ENCODE data around the gene SHANK1.

The SHANK1 gene

GRCh38 chr19:50678323-50678722 is 41.3 kb downstream of the SHANK1 start:
- no peak for DNase-seq

GRCh38 chr19:50677636-50678035 is 42.0 kb downstream of the SHANK1 start:
- no peak for DNase-seq

GRCh38 chr19:50676625-50677197 is 42.9 kb downstream of the SHANK1 start:
- no peak for DNase-seq

- no peak for DNase-seq
Measured at GRCh38 chr19:50673118-50673517, 46.5 kb downstream of the SHANK1 start.

- DNase-seq: no peak
Measured at GRCh38 chr19:50670102-50670380, 49.6 kb downstream of the SHANK1 start.

GRCh38 chr19:50669302-50670101 is 50.1 kb downstream of the SHANK1 start:
- no peak for DNase-seq

GRCh38 chr19:50668879-50669278 is 50.7 kb downstream of the SHANK1 start:
- DNase-seq: no peak

- no peak for DNase-seq
Measured at GRCh38 chr19:50668416-50668815, 51.2 kb downstream of the SHANK1 start.

GRCh38 chr19:50667759-50668231 is 51.8 kb downstream of the SHANK1 start:
- no peak for DNase-seq

- DNase-seq: no peak
Measured at GRCh38 chr19:50667177-50667758, 52.3 kb downstream of the SHANK1 start.

GRCh38 chr19:50666346-50667176 is 53.0 kb downstream of the SHANK1 start:
- DNase-seq: no peak

GRCh38 chr19:50664204-50664603 is 55.4 kb downstream of the SHANK1 start:
- no peak for DNase-seq

- DNase-seq: no peak
Measured at GRCh38 chr19:50663482-50663790, 56.2 kb downstream of the SHANK1 start.

GRCh38 chr19:50662651-50663481 is 56.7 kb downstream of the SHANK1 start:
- DNase-seq: no peak

- DNase-seq: no peak
Measured at GRCh38 chr19:50661766-50662650, 57.6 kb downstream of the SHANK1 start.

- no peak for DNase-seq
Measured at GRCh38 chr19:50661023-50661422, 58.6 kb downstream of the SHANK1 start.

- DNase-seq: no peak
Measured at GRCh38 chr19:50660088-50660366, 59.6 kb downstream of the SHANK1 start.

GRCh38 chr19:50659318-50660087 is 60.1 kb downstream of the SHANK1 start:
- DNase-seq: no peak

GRCh38 chr19:50658441-50659317 is 60.9 kb downstream of the SHANK1 start:
- peak in 1 of 2 experiments; percentile 32 for DNase-seq

All from NCI-H187 (cell line).